KMS-11 (cell line): ENCODE results near the gene CDKL5.

Source experiments
- H2AFZ ChIP-seq: fragments of 200-600 bp; sonication (generic); 2 replicates; pipeline ENCODE4 v1.6.1; 2016; ENCODE audit warnings: antibody characterized with exemption, mixed run types, low read depth
- H3K27ac ChIP-seq: fragments of 200-600 bp; sonication (generic); 2 replicates; pipeline ENCODE4 v1.6.1; 2016; ENCODE audit warnings: mild to moderate bottlenecking, mixed run types
- H3K27me3 ChIP-seq: fragments of 200-600 bp; sonication (generic); 2 replicates; pipeline ENCODE4 v1.6.1; 2017; ENCODE audit warnings: mild to moderate bottlenecking, low read depth, mixed run types, moderate library complexity; ENCODE audit not compliant: insufficient read depth
- H3K36me3 ChIP-seq: fragments of 200-600 bp; sonication (generic); 2 replicates; pipeline ENCODE4 v1.6.1; 2017; ENCODE audit warnings: mild to moderate bottlenecking, mixed run types; ENCODE audit not compliant: insufficient read depth
- H3K4me1 ChIP-seq: fragments of 200-600 bp; sonication (generic); 2 replicates; pipeline ENCODE4 v1.6.1; 2016; ENCODE audit warnings: mild to moderate bottlenecking, low read depth, mixed run types; ENCODE audit not compliant: poor library complexity, severe bottlenecking
- H3K4me2 ChIP-seq: fragments of 200-600 bp; sonication (generic); 2 replicates; pipeline ENCODE4 v1.7.0; 2016; ENCODE audit warnings: mild to moderate bottlenecking, mixed run types
- H3K4me3 ChIP-seq: fragments of 200-600 bp; sonication (generic); IDR thresholded peaks from 2 replicates; pipeline ENCODE4 v1.6.1; 2017; ENCODE audit warnings: low read depth, low read length, mixed read lengths; ENCODE audit not compliant: insufficient read depth
- H3K79me2 ChIP-seq: fragments of 200-600 bp; sonication (generic); 2 replicates; pipeline ENCODE4 v1.6.1; 2016; ENCODE audit warnings: low read depth, mixed run types; ENCODE audit not compliant: insufficient read depth
- H3K9ac ChIP-seq: fragments of 200-600 bp; sonication (generic); 2 replicates; pipeline ENCODE4 v1.6.1; 2016; ENCODE audit warnings: mild to moderate bottlenecking, mixed run types
- H4K20me1 ChIP-seq: fragments of 200-600 bp; sonication (generic); 2 replicates; pipeline ENCODE4 v1.6.1; 2016; ENCODE audit warnings: mild to moderate bottlenecking, mixed run types; ENCODE audit not compliant: insufficient read depth
- TF ChIP-seq, protein P1 (sequence below): fragments of 200-600 bp; sonication (generic); conservative IDR thresholded peaks from 2 replicates; pipeline ENCODE4 v1.6.1; 2017; ENCODE audit warnings: low read depth, mild to moderate bottlenecking, antibody characterized with exemption, low read length, moderate library complexity, mixed read lengths

The CDKL5 gene

GRCh38 chrX:18415386-18415785 lies 10.0 kb upstream of the CDKL5 start:
- Histone ChIP-seq H3K27me3 (no peaks in the 10 kb centered on the region), H3K9ac (no peak overlapping the region), H3K27ac (no peak overlapping the region), H2AFZ (no peak overlapping the region), H3K4me3 (no peak overlapping the region), H3K4me1 (no peaks in the 10 kb centered on the region), H3K36me3 (no peaks in the 10 kb centered on the region), H3K4me2 (no peak overlapping the region), H3K79me2 (no peaks in the 10 kb centered on the region), H4K20me1 (no peaks in the 10 kb centered on the region)
- TF ChIP-seq, protein P1, sequence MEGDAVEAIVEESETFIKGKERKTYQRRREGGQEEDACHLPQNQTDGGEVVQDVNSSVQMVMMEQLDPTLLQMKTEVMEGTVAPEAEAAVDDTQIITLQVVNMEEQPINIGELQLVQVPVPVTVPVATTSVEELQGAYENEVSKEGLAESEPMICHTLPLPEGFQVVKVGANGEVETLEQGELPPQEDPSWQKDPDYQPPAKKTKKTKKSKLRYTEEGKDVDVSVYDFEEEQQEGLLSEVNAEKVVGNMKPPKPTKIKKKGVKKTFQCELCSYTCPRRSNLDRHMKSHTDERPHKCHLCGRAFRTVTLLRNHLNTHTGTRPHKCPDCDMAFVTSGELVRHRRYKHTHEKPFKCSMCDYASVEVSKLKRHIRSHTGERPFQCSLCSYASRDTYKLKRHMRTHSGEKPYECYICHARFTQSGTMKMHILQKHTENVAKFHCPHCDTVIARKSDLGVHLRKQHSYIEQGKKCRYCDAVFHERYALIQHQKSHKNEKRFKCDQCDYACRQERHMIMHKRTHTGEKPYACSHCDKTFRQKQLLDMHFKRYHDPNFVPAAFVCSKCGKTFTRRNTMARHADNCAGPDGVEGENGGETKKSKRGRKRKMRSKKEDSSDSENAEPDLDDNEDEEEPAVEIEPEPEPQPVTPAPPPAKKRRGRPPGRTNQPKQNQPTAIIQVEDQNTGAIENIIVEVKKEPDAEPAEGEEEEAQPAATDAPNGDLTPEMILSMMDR, result no peak

DNA sequence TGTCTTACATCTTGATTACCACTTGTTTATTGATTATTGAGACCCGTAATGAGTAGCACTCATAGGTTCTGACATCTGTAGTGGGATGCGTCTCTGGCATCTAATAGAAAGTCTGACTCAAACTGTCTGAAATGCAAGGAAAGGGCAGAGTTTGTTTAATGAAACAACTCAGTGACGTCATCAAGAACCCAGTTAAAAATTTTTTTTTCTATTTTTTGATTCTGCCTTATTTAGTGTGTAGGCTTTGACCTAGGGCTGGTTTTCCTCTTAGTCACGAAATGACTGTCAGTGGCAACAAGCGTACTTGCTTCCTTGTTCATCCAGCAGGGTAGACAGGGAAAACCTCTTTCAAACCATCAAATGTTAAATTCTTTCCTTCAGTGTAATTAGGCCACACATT lies 3.1 kb upstream of the CDKL5 start:
- TF ChIP-seq, protein P1, result no peak
- Histone ChIP-seq H3K27ac (no peak overlapping the region), H4K20me1 (no peaks in the 10 kb centered on the region), H2AFZ (no peak overlapping the region), H3K27me3 (no peaks in the 10 kb centered on the region), H3K4me1 (peaks cover 14% of the 10 kb centered on the region), H3K9ac (no peak overlapping the region), H3K4me2 (no peak overlapping the region), H3K36me3 (no peaks in the 10 kb centered on the region), H3K79me2 (no peaks in the 10 kb centered on the region), H3K4me3 (no peak overlapping the region)

DNA sequence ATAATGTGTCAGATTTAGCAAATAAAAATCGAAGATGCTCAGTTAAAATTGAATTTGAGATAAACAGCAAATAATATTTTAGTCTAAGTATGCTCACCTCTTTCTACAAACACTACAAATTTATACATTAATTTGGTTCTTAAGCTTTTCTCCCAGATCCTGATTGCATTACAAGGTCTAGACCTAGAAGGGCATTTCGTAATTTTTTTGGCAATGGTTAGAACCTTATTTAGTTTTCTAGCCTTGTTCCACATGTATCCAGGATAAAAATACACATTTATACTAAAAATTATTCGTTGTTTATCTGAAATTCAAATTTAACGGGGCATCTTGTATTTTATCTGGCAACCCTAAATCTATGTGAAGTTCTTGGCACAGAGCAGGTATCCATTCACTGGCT lies 2.5 kb upstream of the CDKL5 start:
- Histone ChIP-seq H4K20me1 (no peaks in the 10 kb centered on the region), H2AFZ (no peak overlapping the region), H3K79me2 (no peaks in the 10 kb centered on the region), H3K27me3 (no peaks in the 10 kb centered on the region), H3K36me3 (no peaks in the 10 kb centered on the region), H3K27ac (no peak overlapping the region), H3K9ac (no peak overlapping the region), H3K4me1 (peaks cover 14% of the 10 kb centered on the region), H3K4me2 (no peak overlapping the region), H3K4me3 (no peak overlapping the region)
- TF ChIP-seq, protein P1, result no peak

DNA sequence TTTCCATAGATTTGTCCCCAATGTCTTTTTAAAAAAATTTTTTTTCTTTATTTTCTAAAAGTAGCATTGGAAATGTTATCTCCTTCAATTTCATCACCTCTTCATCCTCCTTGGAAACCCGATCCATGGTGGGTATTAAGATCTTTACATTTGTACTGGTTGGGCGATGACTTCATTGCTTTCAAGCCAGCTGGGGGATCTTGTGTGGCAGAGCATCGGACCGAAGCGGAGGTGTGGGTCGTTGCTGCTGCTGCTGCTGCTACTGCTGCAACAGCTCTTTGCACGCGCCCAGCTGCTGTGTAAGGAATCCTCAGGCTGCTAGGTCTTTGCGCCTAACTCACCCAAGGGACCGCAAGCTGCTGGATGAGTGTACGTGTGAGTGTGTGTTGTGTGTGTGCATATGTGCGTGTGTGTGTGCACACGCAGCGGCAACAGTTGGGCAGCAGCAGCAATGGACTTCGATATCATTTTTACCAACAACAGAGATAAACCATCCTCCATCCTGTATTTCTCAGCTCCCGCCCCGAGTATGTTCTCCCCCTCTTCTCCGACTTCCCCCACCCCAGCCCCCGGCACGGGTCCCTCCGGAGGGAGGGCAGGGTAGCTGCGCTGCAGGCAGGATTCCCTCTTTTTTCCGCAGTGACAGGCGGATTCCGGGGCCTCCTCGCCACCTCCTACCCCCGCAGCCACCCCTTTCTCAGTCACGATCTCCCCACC lies 768 bp upstream of the CDKL5 start:
- peak overlapping the region; percentile 22; the same call in 1 of the 2 replicates for H3K9ac ChIP-seq
- H2AFZ ChIP-seq, result peak overlapping the region; percentile 76
- H3K4me1 ChIP-seq, result peaks cover 14% of the 10 kb centered on the region
- H4K20me1 ChIP-seq, result no peaks in the 10 kb centered on the region
- no peaks in the 10 kb centered on the region for H3K27me3 ChIP-seq
- TF ChIP-seq, protein P1, result no peak
- no peaks in the 10 kb centered on the region for H3K36me3 ChIP-seq
- no peaks in the 10 kb centered on the region for H3K79me2 ChIP-seq
- peak overlapping the region; percentile 89 for H3K4me2 ChIP-seq
- no peak overlapping the region for H3K4me3 ChIP-seq
- H3K27ac ChIP-seq, result no peak overlapping the region
